GM12872 (cell line): ENCODE measurements around the gene BOLA1.

Source experiments
- CTCF ChIP-seq: IDR thresholded peaks from 3 replicates; pipeline ENCODE4 v1.5.1; 2011; ENCODE audit warnings: low read depth, mild to moderate bottlenecking, low read length, moderate library complexity; ENCODE audit not compliant: insufficient read depth

The BOLA1 gene

GRCh38 chr1:149917571-149918144 lies 18.3 kb downstream of the BOLA1 start, which contains the start of gene SV2A:
TSS of gene SV2A (minus strand) at chr1:149917844. CDS start at chr1:149913840, 4,004 bp downstream.
- TF ChIP-seq CTCF = no peak

GRCh38 chr1:149923626-149924025 lies 24.3 kb downstream of the BOLA1 start:
- no peak for TF ChIP-seq CTCF

GRCh38 chr1:149925345-149925744 lies 26.0 kb downstream of the BOLA1 start:
- no peak for TF ChIP-seq CTCF

- TF ChIP-seq CTCF = no peak
Observed at GRCh38 chr1:149925751-149926150, 26.4 kb downstream of the BOLA1 start.

GRCh38 chr1:149926296-149926695 lies 26.9 kb downstream of the BOLA1 start:
- no peak for TF ChIP-seq CTCF

GRCh38 chr1:149927056-149927562 lies 27.7 kb downstream of the BOLA1 start:
- TF ChIP-seq CTCF = no peak

- TF ChIP-seq CTCF = no peak
Observed at GRCh38 chr1:149927563-149928400, 28.4 kb downstream of the BOLA1 start, which contains the start of gene SF3B4. TSS of gene SF3B4 (minus strand) at chr1:149927803. CDS start at chr1:149927759, 44 bp downstream.
